ENCODE measurements around the gene B4GALT5.

B4GALT5 gene

GRCh38 chr20:49705358-49705757, 8.3 kb downstream of the B4GALT5 start:
- TF ChIP-seq ZNF8 (CRISPR knock-in tag; IDR thresholded peaks at IDR 0.05): no peak
- no peak for TF ChIP-seq ISL1 (CRISPR knock-in tag; IDR thresholded peaks at IDR 0.05)
- TF ChIP-seq, protein P1, sequence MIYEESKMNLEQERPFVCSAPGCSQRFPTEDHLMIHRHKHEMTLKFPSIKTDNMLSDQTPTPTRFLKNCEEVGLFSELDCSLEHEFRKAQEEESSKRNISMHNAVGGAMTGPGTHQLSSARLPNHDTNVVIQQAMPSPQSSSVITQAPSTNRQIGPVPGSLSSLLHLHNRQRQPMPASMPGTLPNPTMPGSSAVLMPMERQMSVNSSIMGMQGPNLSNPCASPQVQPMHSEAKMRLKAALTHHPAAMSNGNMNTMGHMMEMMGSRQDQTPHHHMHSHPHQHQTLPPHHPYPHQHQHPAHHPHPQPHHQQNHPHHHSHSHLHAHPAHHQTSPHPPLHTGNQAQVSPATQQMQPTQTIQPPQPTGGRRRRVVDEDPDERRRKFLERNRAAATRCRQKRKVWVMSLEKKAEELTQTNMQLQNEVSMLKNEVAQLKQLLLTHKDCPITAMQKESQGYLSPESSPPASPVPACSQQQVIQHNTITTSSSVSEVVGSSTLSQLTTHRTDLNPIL (CRISPR knock-in tag; IDR thresholded peaks at IDR 0.05; ENCODE audit: low read depth): no peak
- TF ChIP-seq ZFP3 (CRISPR knock-in tag; IDR thresholded peaks at IDR 0.05): no peak
- no peak for TF ChIP-seq ESRRG (CRISPR knock-in tag; IDR thresholded peaks at IDR 0.05)
- no peak for TF ChIP-seq GLIS3 (CRISPR knock-in tag; IDR thresholded peaks at IDR 0.05)
- TF ChIP-seq BACH2 (CRISPR knock-in tag; IDR thresholded peaks at IDR 0.05; ENCODE audit: borderline replicate concordance): no peak
- TF ChIP-seq RARB (CRISPR knock-in tag; IDR thresholded peaks at IDR 0.05): no peak
- TF ChIP-seq TOX (CRISPR knock-in tag; IDR thresholded peaks at IDR 0.05; ENCODE audit: borderline replicate concordance): no peak
- TF ChIP-seq OSR1 (CRISPR knock-in tag; IDR thresholded peaks at IDR 0.05): no peak
- no peak for TF ChIP-seq TSHZ2 (CRISPR knock-in tag; IDR thresholded peaks at IDR 0.05)
- TF ChIP-seq ZC3H10 (CRISPR knock-in tag; IDR thresholded peaks at IDR 0.05): no peak
- no peak for TF ChIP-seq POU6F1 (CRISPR knock-in tag; IDR thresholded peaks at IDR 0.05; ENCODE audit: borderline replicate concordance, low read depth)
- TF ChIP-seq, protein P2, sequence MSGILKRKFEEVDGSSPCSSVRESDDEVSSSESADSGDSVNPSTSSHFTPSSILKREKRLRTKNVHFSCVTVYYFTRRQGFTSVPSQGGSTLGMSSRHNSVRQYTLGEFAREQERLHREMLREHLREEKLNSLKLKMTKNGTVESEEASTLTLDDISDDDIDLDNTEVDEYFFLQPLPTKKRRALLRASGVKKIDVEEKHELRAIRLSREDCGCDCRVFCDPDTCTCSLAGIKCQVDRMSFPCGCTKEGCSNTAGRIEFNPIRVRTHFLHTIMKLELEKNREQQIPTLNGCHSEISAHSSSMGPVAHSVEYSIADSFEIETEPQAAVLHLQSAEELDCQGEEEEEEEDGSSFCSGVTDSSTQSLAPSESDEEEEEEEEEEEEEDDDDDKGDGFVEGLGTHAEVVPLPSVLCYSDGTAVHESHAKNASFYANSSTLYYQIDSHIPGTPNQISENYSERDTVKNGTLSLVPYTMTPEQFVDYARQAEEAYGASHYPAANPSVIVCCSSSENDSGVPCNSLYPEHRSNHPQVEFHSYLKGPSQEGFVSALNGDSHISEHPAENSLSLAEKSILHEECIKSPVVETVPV (CRISPR knock-in tag; IDR thresholded peaks at IDR 0.05): no peak
- no peak for TF ChIP-seq ZNF70 (CRISPR knock-in tag; IDR thresholded peaks at IDR 0.05)
- no peak for TF ChIP-seq ZNF565 (CRISPR knock-in tag; conservative IDR thresholded peaks at IDR 0.05; ENCODE audit: low read depth)
- TF ChIP-seq CSDC2 (CRISPR knock-in tag; IDR thresholded peaks at IDR 0.05): no peak
- no peak for TF ChIP-seq ARNTL (CRISPR knock-in tag; IDR thresholded peaks at IDR 0.05; ENCODE audit: borderline replicate concordance, low read depth)
- no peak for TF ChIP-seq PPARA (CRISPR knock-in tag; IDR thresholded peaks at IDR 0.05; ENCODE audit: borderline replicate concordance)
- TF ChIP-seq TCF4 (CRISPR knock-in tag; IDR thresholded peaks at IDR 0.05; ENCODE audit: borderline replicate concordance): no peak
- no peak for ATAC-seq

- TF ChIP-seq, protein P1 (CRISPR knock-in tag; IDR thresholded peaks at IDR 0.05; ENCODE audit: low read depth): no peak
- TF ChIP-seq GLIS3 (CRISPR knock-in tag; IDR thresholded peaks at IDR 0.05): no peak
- TF ChIP-seq, protein P2 (CRISPR knock-in tag; IDR thresholded peaks at IDR 0.05): no peak
- no peak for TF ChIP-seq PPARA (CRISPR knock-in tag; IDR thresholded peaks at IDR 0.05; ENCODE audit: borderline replicate concordance)
- TF ChIP-seq CSDC2 (CRISPR knock-in tag; IDR thresholded peaks at IDR 0.05): no peak
- ATAC-seq: no peak
Measured at GRCh38 chr20:49704932-49705336, 8.7 kb downstream of the B4GALT5 start.

GRCh38 chr20:49701916-49702315, 11.8 kb downstream of the B4GALT5 start:
- TF ChIP-seq ISL1 (CRISPR knock-in tag; IDR thresholded peaks at IDR 0.05): no peak
- TF ChIP-seq GLIS3 (CRISPR knock-in tag; IDR thresholded peaks at IDR 0.05): no peak
- TF ChIP-seq ESRRG (CRISPR knock-in tag; IDR thresholded peaks at IDR 0.05): no peak
- TF ChIP-seq POU6F1 (CRISPR knock-in tag; IDR thresholded peaks at IDR 0.05; ENCODE audit: borderline replicate concordance, low read depth): no peak
- no peak for TF ChIP-seq TCF4 (CRISPR knock-in tag; IDR thresholded peaks at IDR 0.05; ENCODE audit: borderline replicate concordance)
- no peak for TF ChIP-seq OSR1 (CRISPR knock-in tag; IDR thresholded peaks at IDR 0.05)
- no peak for TF ChIP-seq SNAI2 (CRISPR knock-in tag; IDR thresholded peaks at IDR 0.05)
- ATAC-seq: no peak

Measured in SK-N-SH treated with all-trans-retinoic acid at 6 μM for 48 hours (cell line).